ENCODE data around the gene RFX7.

GRCh38 chr15:56217341-56217740 lies 26.3 kb downstream of the RFX7 start:
- TF ChIP-seq CTCF (IDR thresholded peaks at IDR 0.05): no peak
- TF ChIP-seq POLR2A (IDR thresholded peaks at IDR 0.05): no peak
